GM18867 (cell line): ENCODE results near the gene MAPRE2.
A peak's percentile ranks its signal among the peaks of the same experiment; 100 is the strongest.

ENCODE experiments used
- ATAC-seq: cut with Tn5 transposase; IDR thresholded peaks from one replicate; pipeline ENCODE4 v1.9.1; 2021; ENCODE audit warnings: mild to moderate bottlenecking, moderate library complexity; ENCODE audit not compliant: unreplicated experiment

Gene MAPRE2

GRCh38 chr18:35032113-35032512 lies 9.1 kb upstream of the MAPRE2 start:
- no peak for ATAC-seq

GRCh38 chr18:35038029-35038428 lies 3.2 kb upstream of the MAPRE2 start:
- ATAC-seq = no peak

GRCh38 chr18:35038881-35039491 lies 2.2 kb upstream of the MAPRE2 start:
- ATAC-seq = peak; percentile 42

- no peak for ATAC-seq
Measured at GRCh38 chr18:35040638-35040987, 600 bp upstream of the MAPRE2 start.

GRCh38 chr18:35041815-35042387 lies 688 bp downstream of the MAPRE2 start:
- ATAC-seq = no peak

- ATAC-seq = no peak
Measured at GRCh38 chr18:35042389-35043071, 1.3 kb downstream of the MAPRE2 start.

- ATAC-seq = no peak
Measured at GRCh38 chr18:35043207-35043606, 2.0 kb downstream of the MAPRE2 start.

- no peak for ATAC-seq
Measured at GRCh38 chr18:35045121-35045520, 3.9 kb downstream of the MAPRE2 start.

GRCh38 chr18:35045806-35046205 lies 4.6 kb downstream of the MAPRE2 start:
- ATAC-seq = no peak

- ATAC-seq = no peak
Measured at GRCh38 chr18:35047697-35048292, 6.6 kb downstream of the MAPRE2 start.

- ATAC-seq = peak; percentile 29
Measured at GRCh38 chr18:35049111-35050027, 8.2 kb downstream of the MAPRE2 start.

GRCh38 chr18:35050028-35050546 lies 8.9 kb downstream of the MAPRE2 start:
- ATAC-seq = peak; percentile 54

GRCh38 chr18:35050705-35051195 lies 9.5 kb downstream of the MAPRE2 start:
- peak; percentile 23 for ATAC-seq

GRCh38 chr18:35051641-35052377 lies 10.6 kb downstream of the MAPRE2 start:
- ATAC-seq = no peak

- ATAC-seq = no peak
Measured at GRCh38 chr18:35054401-35054800, 13.2 kb downstream of the MAPRE2 start.

GRCh38 chr18:35055105-35055504 lies 13.9 kb downstream of the MAPRE2 start:
- ATAC-seq = no peak

GRCh38 chr18:35055726-35056125 lies 14.5 kb downstream of the MAPRE2 start:
- ATAC-seq = no peak

GRCh38 chr18:35059280-35059927 lies 18.2 kb downstream of the MAPRE2 start:
- no peak for ATAC-seq

- ATAC-seq = no peak
Measured at GRCh38 chr18:35060122-35060815, 19.1 kb downstream of the MAPRE2 start.
